ENCODE measurements around the gene IRF4. TPM values are rescaled to one million over a fixed set of nuclear protein-coding genes. Genes with fewer than 3 reads are reported as not detected.

The IRF4 gene
- total and polyA plus RNA-seq, 4 donors: 0.85 to 5.0 (median 2.9) TPM

DNA sequence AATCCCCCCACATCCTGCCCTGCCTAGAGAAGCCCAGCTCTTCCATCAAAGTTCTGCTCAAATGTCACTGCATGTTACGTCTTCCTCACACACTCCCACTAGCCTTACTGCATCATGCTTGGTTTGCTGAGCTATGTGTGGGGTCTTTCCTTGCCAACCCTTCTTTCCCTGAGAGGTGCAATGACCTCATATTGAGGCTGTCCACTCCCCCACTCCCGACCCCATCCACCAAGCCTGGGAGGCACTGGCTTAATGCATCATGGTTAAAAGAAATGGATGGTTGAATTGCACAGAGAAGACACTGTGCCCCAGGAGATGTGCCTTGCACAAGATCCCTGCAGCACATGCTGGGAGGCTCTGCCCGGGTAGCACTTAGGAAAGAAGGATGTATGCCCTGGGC lies 7.7 kb upstream of the IRF4 start:
- H3K4me1 ChIP-seq (ENCODE audit: control insufficient read depth in 5 of 5, insufficient read depth in 5 of 5, low read length in 5 of 5): no peaks in the 10 kb centered on the region
- 84 to 88% methylated on average over 3 of the region's 3 CpGs for WGBS, 2 donors
- H3K36me3 ChIP-seq (ENCODE audit: control insufficient read depth in 4 of 4, insufficient read depth in 4 of 4, low read length in 4 of 4): no peaks in the 10 kb centered on the region
- DNase-seq (no peak), ATAC-seq (ENCODE audit: insufficient read depth, low FRiP score) (no peak)
- no peak overlapping the region for H3K4me3 ChIP-seq
- H3K9me3 ChIP-seq (ENCODE audit: control insufficient read depth in 4 of 4, insufficient read depth in 3 of 4, low read length in 3 of 4): no peaks in the 10 kb centered on the region
- H3K27me3 ChIP-seq (ENCODE audit: control insufficient read depth in 3 of 3, insufficient read depth in 3 of 3, low read length in 2 of 3): peaks cover 0 to 15% (median 13%) of the 10 kb centered on the region in 3 donors
- no peak overlapping the region for H3K27ac ChIP-seq (ENCODE audit: low read depth in 1 of 2, low read length in 1 of 2)
- TF ChIP-seq, protein P1, sequence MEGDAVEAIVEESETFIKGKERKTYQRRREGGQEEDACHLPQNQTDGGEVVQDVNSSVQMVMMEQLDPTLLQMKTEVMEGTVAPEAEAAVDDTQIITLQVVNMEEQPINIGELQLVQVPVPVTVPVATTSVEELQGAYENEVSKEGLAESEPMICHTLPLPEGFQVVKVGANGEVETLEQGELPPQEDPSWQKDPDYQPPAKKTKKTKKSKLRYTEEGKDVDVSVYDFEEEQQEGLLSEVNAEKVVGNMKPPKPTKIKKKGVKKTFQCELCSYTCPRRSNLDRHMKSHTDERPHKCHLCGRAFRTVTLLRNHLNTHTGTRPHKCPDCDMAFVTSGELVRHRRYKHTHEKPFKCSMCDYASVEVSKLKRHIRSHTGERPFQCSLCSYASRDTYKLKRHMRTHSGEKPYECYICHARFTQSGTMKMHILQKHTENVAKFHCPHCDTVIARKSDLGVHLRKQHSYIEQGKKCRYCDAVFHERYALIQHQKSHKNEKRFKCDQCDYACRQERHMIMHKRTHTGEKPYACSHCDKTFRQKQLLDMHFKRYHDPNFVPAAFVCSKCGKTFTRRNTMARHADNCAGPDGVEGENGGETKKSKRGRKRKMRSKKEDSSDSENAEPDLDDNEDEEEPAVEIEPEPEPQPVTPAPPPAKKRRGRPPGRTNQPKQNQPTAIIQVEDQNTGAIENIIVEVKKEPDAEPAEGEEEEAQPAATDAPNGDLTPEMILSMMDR (IDR thresholded peaks at IDR 0.05; ENCODE audit: control extremely low read depth, extremely low read depth): no peak
- no peak overlapping the region for H3K9ac ChIP-seq (ENCODE audit: insufficient read depth in 1 of 2, low read length in 2 of 2)

DNA sequence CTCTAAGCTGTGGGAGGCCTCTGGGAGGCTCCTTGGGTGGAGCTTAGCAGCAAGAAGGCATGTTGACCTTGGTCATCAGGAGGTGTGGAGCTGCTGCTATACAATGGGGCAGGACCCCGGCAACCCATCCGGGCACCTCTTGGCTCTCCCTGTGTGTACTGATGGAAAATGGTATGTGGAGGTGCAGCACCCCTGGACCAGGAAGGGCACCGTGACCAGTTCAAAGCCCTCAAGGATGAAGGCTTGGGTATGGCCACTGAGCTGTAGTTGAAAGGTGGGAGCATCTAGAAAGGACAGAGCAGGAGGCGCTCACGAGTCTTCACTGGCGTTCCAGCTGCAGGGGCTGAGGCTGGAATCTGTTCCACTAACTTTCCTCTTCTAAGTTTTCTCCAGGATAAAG lies 6.7 kb upstream of the IRF4 start:
- Histone ChIP-seq H3K4me3 (no peak overlapping the region), H3K27ac (ENCODE audit: low read depth in 1 of 2, low read length in 1 of 2) (no peak overlapping the region), H3K27me3 (ENCODE audit: control insufficient read depth in 3 of 3, insufficient read depth in 3 of 3, low read length in 2 of 3) (peaks cover 0 to 25% (median 24%) of the 10 kb centered on the region in 3 donors), H3K9ac (ENCODE audit: insufficient read depth in 1 of 2, low read length in 2 of 2) (no peak overlapping the region), H3K4me1 (ENCODE audit: control insufficient read depth in 5 of 5, insufficient read depth in 5 of 5, low read length in 5 of 5) (no peaks in the 10 kb centered on the region), H3K9me3 (ENCODE audit: control insufficient read depth in 4 of 4, insufficient read depth in 3 of 4, low read length in 3 of 4) (no peaks in the 10 kb centered on the region), H3K36me3 (ENCODE audit: control insufficient read depth in 4 of 4, insufficient read depth in 4 of 4, low read length in 4 of 4) (no peaks in the 10 kb centered on the region)
- DNase-seq: no peak
- ATAC-seq (ENCODE audit: insufficient read depth, low FRiP score): no peak
- TF ChIP-seq, protein P1 (IDR thresholded peaks at IDR 0.05; ENCODE audit: control extremely low read depth, extremely low read depth): no peak
- 92 to 99% methylated on average over 6 of the region's 6 CpGs for WGBS, 2 donors

DNA sequence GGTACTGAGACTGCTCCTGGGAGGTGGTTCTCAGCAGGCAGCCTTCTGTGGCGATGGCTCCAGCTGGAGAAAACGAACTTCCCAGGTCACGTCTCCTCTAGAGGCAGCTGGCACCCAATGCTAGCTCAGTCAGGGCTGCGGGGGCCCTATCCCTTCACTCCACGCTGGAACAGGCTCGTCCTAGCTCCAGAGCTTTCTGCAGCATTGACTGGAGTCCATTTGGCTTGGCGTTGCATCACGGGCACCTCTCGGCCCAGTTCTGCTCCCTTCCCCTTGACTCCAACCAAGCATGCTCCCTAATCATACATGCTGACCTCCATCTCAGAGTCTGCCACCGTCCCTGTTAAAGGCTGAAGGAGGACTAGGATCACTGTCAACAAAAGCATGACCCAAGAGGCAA lies 5.9 kb upstream of the IRF4 start:
- DNase-seq: no peak

More for the DNA sequence above, 5.9 kb upstream of the IRF4 start:
- H3K9me3 ChIP-seq (ENCODE audit: control insufficient read depth in 4 of 4, insufficient read depth in 3 of 4, low read length in 3 of 4): no peaks in the 10 kb centered on the region
- no peak for ATAC-seq (ENCODE audit: insufficient read depth, low FRiP score)
- TF ChIP-seq, protein P1 (IDR thresholded peaks at IDR 0.05; ENCODE audit: control extremely low read depth, extremely low read depth): no peak
- 93 to 94% methylated on average over 10 of the region's 10 CpGs for WGBS, 2 donors
- H3K36me3 ChIP-seq (ENCODE audit: control insufficient read depth in 4 of 4, insufficient read depth in 4 of 4, low read length in 4 of 4): no peaks in the 10 kb centered on the region
- no peak overlapping the region for H3K9ac ChIP-seq (ENCODE audit: insufficient read depth in 1 of 2, low read length in 2 of 2)
- no peak overlapping the region for H3K27ac ChIP-seq (ENCODE audit: low read depth in 1 of 2, low read length in 1 of 2)
- H3K27me3 ChIP-seq (ENCODE audit: control insufficient read depth in 3 of 3, insufficient read depth in 3 of 3, low read length in 2 of 3): peaks cover 0 to 31% (median 31%) of the 10 kb centered on the region in 3 donors
- H3K4me1 ChIP-seq (ENCODE audit: control insufficient read depth in 5 of 5, insufficient read depth in 5 of 5, low read length in 5 of 5): no peaks in the 10 kb centered on the region
- H3K4me3 ChIP-seq: no peak overlapping the region

All from lung (tissue), 12 donors.